HL-60/S4 treated with retinoic acid at 250 ng/mL for 4 days and 3 days (cell line): Measurements from ENCODE around the gene TMEM117.
"Not testable (repeated sequence)": the region's sequence is repeated elsewhere in the genome, so short reads cannot be mapped to it uniquely, and the experiment has no call there.

ENCODE experiments used
- in situ Hi-C: fragments of 300-500 bp; cut with MboI; formaldehyde crosslinking; loops from 2 replicates; pipeline ENCODE4 v1.7.0; 2022; ENCODE audit warnings: low sequenced_read_pairs

The TMEM117 gene

GRCh38 chr12:44367136-44367535 lies 531.3 kb downstream of the TMEM117 start:
- in situ Hi-C loops = no loop called here

- in situ Hi-C loops = no loop called here
Observed at GRCh38 chr12:44367916-44368315, 532.0 kb downstream of the TMEM117 start.

- in situ Hi-C loops = no loop called here
Observed at GRCh38 chr12:44369998-44370397, 534.1 kb downstream of the TMEM117 start.

GRCh38 chr12:44370982-44371381 lies 535.1 kb downstream of the TMEM117 start:
- in situ Hi-C loops = no loop called here

- in situ Hi-C loops = no loop called here
Observed at GRCh38 chr12:44372259-44372658, 536.4 kb downstream of the TMEM117 start.

GRCh38 chr12:44375694-44376093 lies 539.8 kb downstream of the TMEM117 start:
- in situ Hi-C loops = no loop called here

- in situ Hi-C loops = no loop called here
Observed at GRCh38 chr12:44377443-44378187, 541.7 kb downstream of the TMEM117 start.

- in situ Hi-C loops = not testable (repeated sequence)
Observed at GRCh38 chr12:44379113-44379512, 543.2 kb downstream of the TMEM117 start.

- in situ Hi-C loops = no loop called here
Observed at GRCh38 chr12:44379831-44380230, 544.0 kb downstream of the TMEM117 start.

- in situ Hi-C loops = no loop called here
Observed at GRCh38 chr12:44380861-44381260, 545.0 kb downstream of the TMEM117 start.

- in situ Hi-C loops = no loop called here
Observed at GRCh38 chr12:44381341-44381740, 545.5 kb downstream of the TMEM117 start.

GRCh38 chr12:44384136-44384535 lies 548.3 kb downstream of the TMEM117 start:
- in situ Hi-C loops = no loop called here

- in situ Hi-C loops = no loop called here
Observed at GRCh38 chr12:44385964-44386363, 550.1 kb downstream of the TMEM117 start.

GRCh38 chr12:44387581-44387980 lies 551.7 kb downstream of the TMEM117 start:
- in situ Hi-C loops = no loop called here

- in situ Hi-C loops = no loop called here
Observed at GRCh38 chr12:44389038-44389437, 553.2 kb downstream of the TMEM117 start.

GRCh38 chr12:44389896-44390295 lies 554.0 kb downstream of the TMEM117 start:
- in situ Hi-C loops = no loop called here

GRCh38 chr12:44397631-44398030 lies 561.8 kb downstream of the TMEM117 start:
- in situ Hi-C loops = no loop called here

GRCh38 chr12:44403185-44403584 lies 567.3 kb downstream of the TMEM117 start:
- in situ Hi-C loops = no loop called here

- in situ Hi-C loops = no loop called here
Observed at GRCh38 chr12:44405297-44405696, 569.4 kb downstream of the TMEM117 start.

GRCh38 chr12:44422559-44422958 lies 586.7 kb downstream of the TMEM117 start:
- in situ Hi-C loops = no loop called here

- in situ Hi-C loops = no loop called here
Observed at GRCh38 chr12:44428825-44429224, 592.9 kb downstream of the TMEM117 start.

- in situ Hi-C loops = no loop called here
Observed at GRCh38 chr12:44431647-44432343, 595.9 kb downstream of the TMEM117 start.
